Adrenal gland (tissue), 12 donors: ENCODE data around the gene TDRD10. TPM values are rescaled to one million over a fixed set of nuclear protein-coding genes. Genes with fewer than 3 reads are reported as not detected.

ENCODE experiments used
- DNase-seq, 7 donors: peaks; one replicate each; pipeline ENCODE4 v3.0.0-alpha.2; 2019 to 2020
- H3K27ac ChIP-seq, 5 donors: fragments of 200-600 bp; sonication (generic) in 4 of 5; 1 replicate in 3 of 5; 2 replicates in 2 of 5; pipeline versions ENCODE4 v1.5.1 to v1.8.0; 2016 to 2020; ENCODE audit warnings: mild to moderate bottlenecking in 1 of 5
- H3K27me3 ChIP-seq: fragments of 200-600 bp; 2 replicates; pipeline ENCODE4 v1.8.0; 2021
- H3K36me3 ChIP-seq, 2 donors: fragments of 200-600 bp; replicated peaks in 1 of 2; 1 replicate in 1 of 2; 2 replicates in 1 of 2; pipeline versions ENCODE4 v1.5.1 to v1.8.0; 2018 to 2022
- H3K4me1 ChIP-seq, 2 donors: fragments of 200-600 bp; replicated peaks in 1 of 2; 1 replicate in 1 of 2; 2 replicates in 1 of 2; pipeline versions ENCODE4 v1.5.1 to v1.8.0; 2018 to 2021
- H3K4me3 ChIP-seq, 4 donors: fragments of 200-600 bp; sonication (generic) in 3 of 4; one replicate each; pipeline ENCODE4 v1.5.1; 2016 to 2018
- H3K9me3 ChIP-seq, 3 donors: fragments of 200-600 bp; sonication (generic) in 1 of 3; replicated peaks in 1 of 3; 1 replicate in 2 of 3; 2 replicates in 1 of 3; pipeline versions ENCODE4 v1.5.1 to v1.8.0; 2016 to 2021
- POLR2A ChIP-seq, 2 donors: fragments of 450-650 bp; IDR thresholded peaks; one replicate each; pipeline ENCODE4 v1.6.1; 2017; ENCODE audit warnings: antibody characterized with exemption in 2 of 2, mild to moderate bottlenecking in 2 of 2, moderate library complexity in 1 of 2
- WGBS, 4 donors: extraction: QIAGEN DNeasy Blood & Tissue Kit in 2 of 4; methylation state at CpG; one replicate each; pipeline versions ENCODE4 v1.1.5 to v1.1.7; 2013 to 2017; 5-methylcytosine and 5-hydroxymethylcytosine counted together
- intact Hi-C, 2 donors: fragments of 100-400 bp; cut with DNase I; formaldehyde crosslinking; loops; one replicate each; pipeline versions ENCODE4 v1.14.1 to v1.15.0; 2022 to 2023
- polyA plus RNA-seq, 3 donors: library from polyadenylated mRNA; stranded (reverse); fragments of 200-250 nt in 2 of 3; fragments of 350-450 nt in 1 of 3; fragmentation: Illumina TruSeq in 1 of 3; extraction: RNeasy Lipid Tissue Mini Kit (QIAGEN cat#74804) in 1 of 3; gene quantifications; one replicate each; pipeline ENCODE4 v1.2.3, GENCODE V29; 2013 to 2014
- total RNA-seq, 9 donors: library from RNA; depleted of rRNA in 4 of 9; stranded (reverse); fragments of >200 nt in 4 of 9; fragments of 120-200 nt in 1 of 9; fragmentation: NEBNext Ultra II Directional in 1 of 9; extraction: Animal tissue kit (Norgen Biotek cat#: 25700) in 1 of 9; gene quantifications; one replicate each; pipeline versions ENCODE4 v1.1.0 to v1.2.4, GENCODE V29; 2013 to 2023
- TF ChIP-seq, protein P1 (sequence below), 6 experiments: fragments of 450-650 bp in 4 of 6; fragments of 200-600 bp in 2 of 6; sonication (generic) in 1 of 6; IDR thresholded peaks; 1 replicate in 5 of 6; 2 replicates in 1 of 6; pipeline versions ENCODE4 v1.5.1 to v1.8.0; 2016 to 2021; ENCODE audit warnings: antibody characterized with exemption in 6 of 6, mild to moderate bottlenecking in 2 of 6, moderate library complexity in 1 of 6
- donor health status: healthy with polysubstance abuse.
- donor health status: Bipolar disorder and iron deficiency.
- donor health status: DM: yes; HTN: yes; CAD: no.
- donor health status: DM: no; HTN: no; CAD: no.
- donor health status: DM: no; HTN: no; CAD: no.
- donor health status: DM: yes; HTN: yes; CAD: no.

Gene TDRD10
- total and polyA plus RNA-seq, 12 donors, result 0.55 to 24.9 (median 3.6) TPM; not detected in 1

DNA sequence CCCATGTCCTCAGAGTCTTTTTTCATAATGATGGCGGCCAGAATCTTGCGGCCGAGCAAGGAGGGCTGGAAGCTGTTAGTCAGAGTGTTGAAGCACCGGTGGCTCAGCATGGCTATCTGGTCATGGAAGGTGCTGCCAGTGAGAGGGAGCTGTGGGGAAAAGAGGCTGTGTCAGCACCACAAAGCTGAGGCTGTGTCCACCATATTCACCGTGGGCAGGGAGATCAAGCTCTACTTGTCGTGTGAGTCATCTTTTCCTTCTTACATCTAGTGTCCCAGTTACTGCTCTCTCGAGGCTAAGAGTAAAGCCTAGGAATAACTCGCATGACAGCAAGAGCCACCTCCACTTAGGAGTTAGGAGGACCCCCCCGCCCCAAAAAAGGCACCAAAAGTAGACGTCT lies 87.8 kb downstream of the TDRD10 start:
- DNase-seq, result peak in 2 of 7 donors; percentile 23 to 59
- Histone ChIP-seq H3K36me3 (peaks cover 0 to 97% of the 10 kb centered on the region in 2 donors), H3K27ac (peak overlapping the region in 1 of 5 donors; percentile 4), H3K4me1 (no peaks in the 10 kb centered on the region), H3K27me3 (no peaks in the 10 kb centered on the region), H3K4me3 (no peak overlapping the region), H3K9me3 (no peaks in the 10 kb centered on the region)
- intact Hi-C loops, result no loop called here
- WGBS, 4 donors, result 63 to 78% (median 69%) methylated on average over 8 to 10 of the region's 10 CpGs
- no peak for TF ChIP-seq POLR2A (IDR thresholded peaks at IDR 0.05)
- TF ChIP-seq, protein P1, sequence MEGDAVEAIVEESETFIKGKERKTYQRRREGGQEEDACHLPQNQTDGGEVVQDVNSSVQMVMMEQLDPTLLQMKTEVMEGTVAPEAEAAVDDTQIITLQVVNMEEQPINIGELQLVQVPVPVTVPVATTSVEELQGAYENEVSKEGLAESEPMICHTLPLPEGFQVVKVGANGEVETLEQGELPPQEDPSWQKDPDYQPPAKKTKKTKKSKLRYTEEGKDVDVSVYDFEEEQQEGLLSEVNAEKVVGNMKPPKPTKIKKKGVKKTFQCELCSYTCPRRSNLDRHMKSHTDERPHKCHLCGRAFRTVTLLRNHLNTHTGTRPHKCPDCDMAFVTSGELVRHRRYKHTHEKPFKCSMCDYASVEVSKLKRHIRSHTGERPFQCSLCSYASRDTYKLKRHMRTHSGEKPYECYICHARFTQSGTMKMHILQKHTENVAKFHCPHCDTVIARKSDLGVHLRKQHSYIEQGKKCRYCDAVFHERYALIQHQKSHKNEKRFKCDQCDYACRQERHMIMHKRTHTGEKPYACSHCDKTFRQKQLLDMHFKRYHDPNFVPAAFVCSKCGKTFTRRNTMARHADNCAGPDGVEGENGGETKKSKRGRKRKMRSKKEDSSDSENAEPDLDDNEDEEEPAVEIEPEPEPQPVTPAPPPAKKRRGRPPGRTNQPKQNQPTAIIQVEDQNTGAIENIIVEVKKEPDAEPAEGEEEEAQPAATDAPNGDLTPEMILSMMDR (IDR thresholded peaks at IDR 0.05), result no peak

DNA sequence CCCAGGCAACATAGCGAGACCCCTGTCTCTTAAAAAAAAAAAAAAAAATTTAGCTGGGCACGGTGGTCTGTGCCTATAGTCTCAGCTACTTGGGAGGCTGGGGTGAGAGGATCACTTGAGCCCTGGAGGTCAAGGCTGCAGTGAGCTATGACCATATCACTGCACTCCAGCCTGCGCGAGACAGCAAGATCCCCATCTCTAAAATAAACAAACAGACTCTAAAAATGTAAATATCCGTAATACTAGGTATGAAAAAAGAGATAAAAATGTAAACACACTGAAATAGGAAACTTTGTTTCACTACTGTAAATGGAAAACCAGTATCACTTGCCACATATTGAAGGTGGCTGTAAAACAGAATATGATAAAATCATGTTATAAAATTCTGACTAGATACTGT lies 88.7 kb downstream of the TDRD10 start:
- no peaks in the 10 kb centered on the region for H3K4me1 ChIP-seq
- no peaks in the 10 kb centered on the region for H3K9me3 ChIP-seq
- no peak overlapping the region for H3K4me3 ChIP-seq
- DNase-seq, result no peak
- no peaks in the 10 kb centered on the region for H3K27me3 ChIP-seq
- no peak overlapping the region for H3K27ac ChIP-seq
- H3K36me3 ChIP-seq, result peaks cover 0 to 97% of the 10 kb centered on the region in 2 donors
- intact Hi-C loops, result no loop called here
- TF ChIP-seq, protein P1 (IDR thresholded peaks at IDR 0.05), result no peak
- TF ChIP-seq POLR2A (IDR thresholded peaks at IDR 0.05), result no peak
- 71 to 87% (median 83%) methylated on average over 5 of the region's 5 CpGs for WGBS, 4 donors

DNA sequence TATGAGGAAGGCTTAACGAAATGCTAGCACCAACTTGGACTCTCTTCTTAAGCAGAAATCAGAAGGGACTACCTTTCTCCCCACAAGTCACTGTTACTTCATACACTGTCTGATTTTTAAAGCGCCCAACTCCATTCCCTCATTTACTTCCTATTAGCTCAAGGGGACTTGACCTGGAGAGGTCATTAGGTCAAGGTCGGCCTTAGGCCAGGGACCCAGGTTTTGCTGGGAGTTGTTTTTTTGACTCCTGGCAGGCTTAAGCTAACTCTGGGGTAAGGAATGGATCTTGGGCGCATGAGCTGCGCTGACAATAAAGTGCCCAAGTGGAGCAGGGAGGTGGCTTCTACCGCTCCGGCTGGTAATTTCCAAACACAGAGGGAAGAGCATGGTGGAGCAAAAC lies 89.2 kb downstream of the TDRD10 start:
- no peaks in the 10 kb centered on the region for H3K4me1 ChIP-seq
- 88 to 94% (median 93%) methylated on average over 7 of the region's 7 CpGs for WGBS, 4 donors
- no peak for DNase-seq
- H3K36me3 ChIP-seq, result peaks cover 0 to 97% of the 10 kb centered on the region in 2 donors
- intact Hi-C loops, result no loop called here
- no peak overlapping the region for H3K27ac ChIP-seq
- no peaks in the 10 kb centered on the region for H3K9me3 ChIP-seq
- H3K4me3 ChIP-seq, result no peak overlapping the region
- no peaks in the 10 kb centered on the region for H3K27me3 ChIP-seq
- no peak for TF ChIP-seq POLR2A (IDR thresholded peaks at IDR 0.05)
- TF ChIP-seq, protein P1 (IDR thresholded peaks at IDR 0.05), result no peak

DNA sequence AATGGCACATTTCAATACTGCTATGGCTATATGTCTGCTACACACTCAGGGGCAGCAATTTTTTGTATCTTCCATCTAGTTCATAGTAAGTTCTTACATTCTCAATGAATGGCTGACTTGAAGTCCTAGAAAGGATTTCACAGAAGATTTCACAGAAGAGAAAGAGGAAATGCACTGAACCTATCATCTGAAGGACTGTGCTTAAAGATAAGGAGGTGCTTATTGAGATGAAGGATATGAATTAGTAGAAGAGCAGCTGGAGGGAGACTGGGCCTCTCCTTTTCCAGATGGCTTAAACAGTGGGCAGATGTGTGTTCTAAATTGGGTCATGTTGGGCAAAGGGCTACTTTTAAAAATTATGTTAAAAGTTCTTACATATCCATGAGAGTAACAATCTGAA lies 91.4 kb downstream of the TDRD10 start:
- Histone ChIP-seq H3K36me3 (peaks cover 0 to 97% of the 10 kb centered on the region in 2 donors), H3K4me3 (no peak overlapping the region), H3K4me1 (no peaks in the 10 kb centered on the region), H3K27ac (no peak overlapping the region), H3K9me3 (no peaks in the 10 kb centered on the region), H3K27me3 (no peaks in the 10 kb centered on the region)
- intact Hi-C loops, result no loop called here
- no peak for DNase-seq
- no peak for TF ChIP-seq POLR2A (IDR thresholded peaks at IDR 0.05)
- TF ChIP-seq, protein P1 (IDR thresholded peaks at IDR 0.05), result no peak
